HEK293 (cell line): Measurements from ENCODE around the gene ARHGEF12.

Experiments
- CTCF ChIA-PET: fragments of 350-600 bp; formaldehyde crosslinking; extraction: SDS; loops from one replicate; lab custom pipeline; 2021; ENCODE audit warnings: antibody characterized with exemption; lab: Yijun Ruan, JAX
- POLR2A ChIA-PET: fragments of 300-600 bp; formaldehyde crosslinking; extraction: SDS; loops from one replicate; lab custom pipeline; 2020; ENCODE audit warnings: antibody characterized with exemption, inconsistent platforms; lab: Yijun Ruan, JAX
- H3K27ac ChIP-seq: fragments of 200-500 bp; sonication (Bioruptor generic); 2 replicates; pipeline ENCODE4 v1.5.1; 2014; ENCODE audit warnings: low read depth, low read length, control low read depth, inconsistent platforms; ENCODE audit errors: extremely low read depth
- H3K36me3 ChIP-seq, 2 experiments: fragments of 200-500 bp in 1 of 2; sonication (Bioruptor generic) in 1 of 2; 1 replicate in 1 of 2; 2 replicates in 1 of 2; pipeline ENCODE4 v1.5.1; 2014 to 2017; ENCODE audit warnings: inconsistent platforms in 2 of 2, low read length in 2 of 2; ENCODE audit not compliant: control insufficient read depth in 2 of 2, insufficient read depth in 1 of 2
- H3K4me1 ChIP-seq: fragments of 200-500 bp; sonication (Bioruptor generic); 2 replicates; pipeline ENCODE4 v1.5.1; 2014; ENCODE audit warnings: mild to moderate bottlenecking, low read length, inconsistent platforms; ENCODE audit not compliant: control insufficient read depth, insufficient read depth
- H3K4me3 ChIP-seq: 2 replicates; pipeline ENCODE4 v1.5.1; 2011; ENCODE audit warnings: low read depth, mild to moderate bottlenecking, control low read depth, low read length, moderate library complexity
- H3K9me3 ChIP-seq: fragments of 200-500 bp; sonication (Bioruptor generic); 2 replicates; pipeline ENCODE4 v1.5.1; 2014; ENCODE audit warnings: low read depth, low read length, inconsistent platforms; ENCODE audit not compliant: control insufficient read depth, insufficient read depth
- GLI4 ChIP-seq: fragments of 450-650 bp; formaldehyde crosslinking; IDR thresholded peaks from 2 replicates; pipeline ENCODE4 v1.5.1; 2016; ENCODE audit warnings: missing biosample characterization, missing genetic modification characterization
- PRDM10 ChIP-seq: fragments of 450-650 bp; formaldehyde crosslinking; IDR thresholded peaks from 2 replicates; pipeline ENCODE4 v1.5.1; 2016; ENCODE audit warnings: missing biosample characterization, missing genetic modification characterization
- ZBTB10 ChIP-seq: fragments of 450-650 bp; formaldehyde crosslinking; IDR thresholded peaks from 2 replicates; pipeline ENCODE4 v1.5.1; 2016; ENCODE audit warnings: missing biosample characterization, missing genetic modification characterization
- ZFP69B ChIP-seq: fragments of 450-650 bp; formaldehyde crosslinking; IDR thresholded peaks from 2 replicates; pipeline ENCODE4 v1.5.1; 2016; ENCODE audit warnings: missing biosample characterization, missing genetic modification characterization
- ZNF221 ChIP-seq: fragments of 450-650 bp; formaldehyde crosslinking; IDR thresholded peaks from 2 replicates; pipeline ENCODE4 v1.5.1; 2017; ENCODE audit warnings: missing biosample characterization, missing genetic modification characterization, borderline replicate concordance
- ZNF37A ChIP-seq: fragments of 450-650 bp; IDR thresholded peaks from 2 replicates; pipeline ENCODE4 v1.5.1; 2018; ENCODE audit warnings: missing biosample characterization, missing genetic modification characterization
- ZNF449 ChIP-seq: fragments of 450-650 bp; formaldehyde crosslinking; IDR thresholded peaks from 2 replicates; pipeline ENCODE4 v1.5.1; 2017; ENCODE audit warnings: missing biosample characterization, mild to moderate bottlenecking, missing genetic modification characterization, moderate library complexity
- ZNF548 ChIP-seq: fragments of 450-650 bp; formaldehyde crosslinking; IDR thresholded peaks from 2 replicates; pipeline ENCODE4 v1.5.1; 2016; ENCODE audit warnings: missing biosample characterization, missing genetic modification characterization
- ZNF558 ChIP-seq: fragments of 450-650 bp; formaldehyde crosslinking; IDR thresholded peaks from 2 replicates; pipeline ENCODE4 v1.5.1; 2016; ENCODE audit warnings: missing biosample characterization, missing genetic modification characterization
- ZNF560 ChIP-seq: fragments of 450-650 bp; formaldehyde crosslinking; IDR thresholded peaks from 2 replicates; pipeline ENCODE4 v1.5.1; 2017; ENCODE audit warnings: missing biosample characterization, missing genetic modification characterization, borderline replicate concordance
- ZNF645 ChIP-seq: fragments of 450-650 bp; formaldehyde crosslinking; IDR thresholded peaks from 2 replicates; pipeline ENCODE4; 2016; ENCODE audit warnings: missing biosample characterization, missing genetic modification characterization

Gene ARHGEF12

GRCh38 chr11:120505801-120506425, 169.7 kb downstream of the ARHGEF12 start:
- POLR2A ChIA-PET, result no interaction called here
- no peak for TF ChIP-seq ZNF645 (tag by site-specific recombination)
- TF ChIP-seq ZNF221 (tag by site-specific recombination), result no peak
- no peak for TF ChIP-seq ZFP69B (tag by site-specific recombination)
- TF ChIP-seq ZNF560 (tag by site-specific recombination), result no peak
- TF ChIP-seq, all 188 proteins: peak for 0
- CTCF ChIA-PET, result interaction anchor here (0.6 to 1.4 kb wide), 4 partner anchors 179 to 263 kb away, joined by 3 to 4 read pairs (median 4); no protein-coding TSS in a partner anchor

GRCh38 chr11:120509346-120510053, 173.3 kb downstream of the ARHGEF12 start:
- Histone ChIP-seq H3K4me3 (no peak overlapping the region), H3K36me3 (no peaks in the 10 kb centered on the region), H3K9me3 (no peaks in the 10 kb centered on the region), H3K4me1 (peaks cover under 1% of the 10 kb centered on the region; the same call in 1 of the 2 replicates)
- POLR2A ChIA-PET, result no interaction called here
- CTCF ChIA-PET, result interaction anchor here (0.7 to 5.4 kb wide), 8 partner anchors 55 to 445 kb away, joined by 3 to 59 read pairs (median 6); no protein-coding TSS in a partner anchor
- TF ChIP-seq ZNF548 (tag by site-specific recombination) (no peak), PRDM10 (tag by site-specific recombination) (peak; percentile 72), ZNF449 (tag by site-specific recombination) (no peak)
- TF ChIP-seq, all 188 proteins: peak for 1
- H3K27ac ChIP-seq, result no peak overlapping the region

More at GRCh38 chr11:120505801-120506425, 169.7 kb downstream of the ARHGEF12 start:
- Histone ChIP-seq H3K27ac (no peak overlapping the region), H3K4me3 (no peak overlapping the region), H3K9me3 (no peaks in the 10 kb centered on the region), H3K36me3 (no peaks in the 10 kb centered on the region), H3K4me1 (peaks cover 5% of the 10 kb centered on the region; the same call in 1 of the 2 replicates)

- ChIA-PET CTCF (interaction anchor here (0.7 to 5.4 kb wide), 26 partner anchors 8 to 684 kb away, joined by 3 to 59 read pairs (median 4); partner anchors contain the start of gene TBCEL), POLR2A (interaction anchor here (1.9 kb wide), 1 partner anchor 174 kb away, joined by 4 read pairs; no protein-coding TSS in a partner anchor)
- no peak overlapping the region for H3K4me3 ChIP-seq
- H3K36me3 ChIP-seq, result no peaks in the 10 kb centered on the region
- H3K4me1 ChIP-seq, result no peaks in the 10 kb centered on the region
- no peak overlapping the region for H3K27ac ChIP-seq
- no peaks in the 10 kb centered on the region for H3K9me3 ChIP-seq
- TF ChIP-seq ZBTB10 (no peak), ZNF37A (tag by site-specific recombination) (no peak), GLI4 (tag by site-specific recombination) (no peak), ZNF558 (tag by site-specific recombination) (no peak)
- TF ChIP-seq, all 188 proteins: peak for 0
These were observed 174.3 kb downstream of the ARHGEF12 start for GRCh38 chr11:120510406-120511115.
